HEK293 (cell line): ENCODE measurements around the gene KLHL11.

ENCODE experiments used
- TF ChIP-seq, protein P1 (sequence below): fragments of 450-650 bp; formaldehyde crosslinking; IDR thresholded peaks from 2 replicates; pipeline ENCODE4 v1.5.1; 2016; ENCODE audit warnings: missing biosample characterization, missing genetic modification characterization, low read depth
- TF ChIP-seq, protein P2 (sequence below): fragments of 450-650 bp; formaldehyde crosslinking; IDR thresholded peaks from 2 replicates; pipeline ENCODE4 v1.5.1; 2016; ENCODE audit warnings: missing biosample characterization, missing genetic modification characterization
- TF ChIP-seq, protein P3 (sequence below): fragments of 450-650 bp; formaldehyde crosslinking; IDR thresholded peaks from 2 replicates; pipeline ENCODE4 v1.5.1; 2016; ENCODE audit warnings: missing biosample characterization, missing genetic modification characterization

DNA sequence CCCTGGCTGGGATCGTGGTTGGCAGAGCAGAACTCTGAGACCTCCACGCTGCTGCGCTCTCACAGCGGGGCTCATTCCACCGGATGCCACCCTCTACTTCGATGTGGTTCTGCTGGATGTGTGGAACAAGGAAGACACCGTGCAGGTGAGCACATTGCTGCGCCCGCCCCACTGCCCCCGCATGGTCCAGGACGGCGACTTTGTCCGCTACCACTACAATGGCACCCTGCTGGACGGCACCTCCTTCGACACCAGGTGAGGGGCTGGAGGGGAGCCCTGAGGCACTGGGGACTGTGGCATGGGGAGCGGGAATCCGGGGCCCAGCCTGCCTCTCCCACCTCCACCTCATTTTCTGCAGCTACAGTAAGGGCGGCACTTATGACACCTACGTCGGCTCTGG lies 47.2 kb downstream of the KLHL11 start:
- TF ChIP-seq, protein P1, sequence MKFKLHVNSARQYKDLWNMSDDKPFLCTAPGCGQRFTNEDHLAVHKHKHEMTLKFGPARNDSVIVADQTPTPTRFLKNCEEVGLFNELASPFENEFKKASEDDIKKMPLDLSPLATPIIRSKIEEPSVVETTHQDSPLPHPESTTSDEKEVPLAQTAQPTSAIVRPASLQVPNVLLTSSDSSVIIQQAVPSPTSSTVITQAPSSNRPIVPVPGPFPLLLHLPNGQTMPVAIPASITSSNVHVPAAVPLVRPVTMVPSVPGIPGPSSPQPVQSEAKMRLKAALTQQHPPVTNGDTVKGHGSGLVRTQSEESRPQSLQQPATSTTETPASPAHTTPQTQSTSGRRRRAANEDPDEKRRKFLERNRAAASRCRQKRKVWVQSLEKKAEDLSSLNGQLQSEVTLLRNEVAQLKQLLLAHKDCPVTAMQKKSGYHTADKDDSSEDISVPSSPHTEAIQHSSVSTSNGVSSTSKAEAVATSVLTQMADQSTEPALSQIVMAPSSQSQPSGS (tag by site-specific recombination): no peak
- TF ChIP-seq, protein P2, sequence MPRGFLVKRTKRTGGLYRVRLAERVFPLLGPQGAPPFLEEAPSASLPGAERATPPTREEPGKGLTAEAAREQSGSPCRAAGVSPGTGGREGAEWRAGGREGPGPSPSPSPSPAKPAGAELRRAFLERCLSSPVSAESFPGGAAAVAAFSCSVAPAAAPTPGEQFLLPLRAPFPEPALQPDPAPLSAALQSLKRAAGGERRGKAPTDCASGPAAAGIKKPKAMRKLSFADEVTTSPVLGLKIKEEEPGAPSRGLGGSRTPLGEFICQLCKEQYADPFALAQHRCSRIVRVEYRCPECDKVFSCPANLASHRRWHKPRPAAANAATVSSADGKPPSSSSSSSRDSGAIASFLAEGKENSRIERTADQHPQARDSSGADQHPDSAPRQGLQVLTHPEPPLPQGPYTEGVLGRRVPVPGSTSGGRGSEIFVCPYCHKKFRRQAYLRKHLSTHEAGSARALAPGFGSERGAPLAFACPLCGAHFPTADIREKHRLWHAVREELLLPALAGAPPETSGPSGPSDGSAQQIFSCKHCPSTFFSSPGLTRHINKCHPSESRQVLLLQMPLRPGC (tag by site-specific recombination): no peak
- TF ChIP-seq, protein P3, sequence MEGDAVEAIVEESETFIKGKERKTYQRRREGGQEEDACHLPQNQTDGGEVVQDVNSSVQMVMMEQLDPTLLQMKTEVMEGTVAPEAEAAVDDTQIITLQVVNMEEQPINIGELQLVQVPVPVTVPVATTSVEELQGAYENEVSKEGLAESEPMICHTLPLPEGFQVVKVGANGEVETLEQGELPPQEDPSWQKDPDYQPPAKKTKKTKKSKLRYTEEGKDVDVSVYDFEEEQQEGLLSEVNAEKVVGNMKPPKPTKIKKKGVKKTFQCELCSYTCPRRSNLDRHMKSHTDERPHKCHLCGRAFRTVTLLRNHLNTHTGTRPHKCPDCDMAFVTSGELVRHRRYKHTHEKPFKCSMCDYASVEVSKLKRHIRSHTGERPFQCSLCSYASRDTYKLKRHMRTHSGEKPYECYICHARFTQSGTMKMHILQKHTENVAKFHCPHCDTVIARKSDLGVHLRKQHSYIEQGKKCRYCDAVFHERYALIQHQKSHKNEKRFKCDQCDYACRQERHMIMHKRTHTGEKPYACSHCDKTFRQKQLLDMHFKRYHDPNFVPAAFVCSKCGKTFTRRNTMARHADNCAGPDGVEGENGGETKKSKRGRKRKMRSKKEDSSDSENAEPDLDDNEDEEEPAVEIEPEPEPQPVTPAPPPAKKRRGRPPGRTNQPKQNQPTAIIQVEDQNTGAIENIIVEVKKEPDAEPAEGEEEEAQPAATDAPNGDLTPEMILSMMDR: no peak
